ENCODE data around the gene XYLT1. TPM values are rescaled to one million over a fixed set of nuclear protein-coding genes. Genes with fewer than 3 reads are reported as not detected.

Gene XYLT1
- total RNA-seq, 6 experiments from 2014 or later, result 0.48 to 2.0 (median 0.59) TPM

- WGBS (ENCODE audit: insufficient coverage, low coverage, low lambda C conversion rate, missing lambda C conversion rate), result 59% methylated on average over 8 of the region's 8 CpGs
- Histone ChIP-seq H3K27ac (no peak overlapping the region), H3K36me3 (no peaks in the 10 kb centered on the region), H3K4me3 (no peak overlapping the region), H3K9me3 (no peaks in the 10 kb centered on the region), H3K27me3 (no peaks in the 10 kb centered on the region), H3K4me1 (peaks cover 0 to 2% (median 0%) of the 10 kb centered on the region in 4 donors)
- no peak for TF ChIP-seq POLR2A (IDR thresholded peaks at IDR 0.05)
- no peak for TF ChIP-seq CTCF (IDR thresholded peaks at IDR 0.05)
- intact Hi-C loops (cut with DNase I), result no loop called here
- no peak for DNase-seq
- no peak for ATAC-seq
These were observed 38.7 kb downstream of the XYLT1 start for GRCh38 chr16:17431968-17432625.

GRCh38 chr16:17431012-17431411, 39.7 kb downstream of the XYLT1 start:
- H3K36me3 ChIP-seq, result no peaks in the 10 kb centered on the region
- no peak overlapping the region for H3K27ac ChIP-seq
- H3K27me3 ChIP-seq, result no peaks in the 10 kb centered on the region
- peaks cover 0 to 2% (median 0%) of the 10 kb centered on the region in 4 donors for H3K4me1 ChIP-seq
- H3K9me3 ChIP-seq, result no peaks in the 10 kb centered on the region
- intact Hi-C loops (cut with DNase I), result no loop called here
- 63% methylated on average over 8 of the region's 8 CpGs for WGBS (ENCODE audit: insufficient coverage, low coverage, low lambda C conversion rate, missing lambda C conversion rate)
- no peak for TF ChIP-seq POLR2A (IDR thresholded peaks at IDR 0.05)
- no peak for TF ChIP-seq CTCF (IDR thresholded peaks at IDR 0.05)
- no peak for DNase-seq
- no peak for ATAC-seq
- H3K4me3 ChIP-seq, result no peak overlapping the region

- DNase-seq (no peak), ATAC-seq (no peak)
- TF ChIP-seq CTCF (IDR thresholded peaks at IDR 0.05), result no peak
- TF ChIP-seq POLR2A (IDR thresholded peaks at IDR 0.05), result no peak
These were observed 44.3 kb downstream of the XYLT1 start for GRCh38 chr16:17426451-17426850.

GRCh38 chr16:17424771-17425170, 46.0 kb downstream of the XYLT1 start:
- Histone ChIP-seq H3K27ac (no peak overlapping the region), H3K27me3 (no peaks in the 10 kb centered on the region), H3K4me1 (no peaks in the 10 kb centered on the region), H3K36me3 (no peaks in the 10 kb centered on the region), H3K9me3 (no peaks in the 10 kb centered on the region), H3K4me3 (no peak overlapping the region)
- intact Hi-C loops (cut with DNase I), result no loop called here
- no peak for TF ChIP-seq CTCF (IDR thresholded peaks at IDR 0.05)
- no peak for TF ChIP-seq POLR2A (IDR thresholded peaks at IDR 0.05)
- ATAC-seq (no peak), DNase-seq (no peak)
- 56% methylated on average over 4 of the region's 5 CpGs for WGBS (ENCODE audit: insufficient coverage, low coverage, low lambda C conversion rate, missing lambda C conversion rate)

More at GRCh38 chr16:17426451-17426850, 44.3 kb downstream of the XYLT1 start:
- H3K36me3 ChIP-seq, result no peaks in the 10 kb centered on the region
- H3K27ac ChIP-seq, result no peak overlapping the region
- WGBS (ENCODE audit: insufficient coverage, low coverage, low lambda C conversion rate, missing lambda C conversion rate), result 46% methylated on average over 2 of the region's 2 CpGs
- H3K27me3 ChIP-seq, result no peaks in the 10 kb centered on the region
- peaks cover 0 to 2% (median 0%) of the 10 kb centered on the region in 4 donors for H3K4me1 ChIP-seq
- no peak overlapping the region for H3K4me3 ChIP-seq
- H3K9me3 ChIP-seq, result no peaks in the 10 kb centered on the region
- intact Hi-C loops (cut with DNase I), result no loop called here
